Dendritic cell treated with granulocyte-macrophage colony-stimulating factor and Interleukin-4, amounts not matched to agents 40 ng/mL and 50 ng/mL, for 4 days (primary cell): ENCODE measurements around the gene HIRIP3.
"Not testable (repeated sequence)": the region's sequence is repeated elsewhere in the genome, so short reads cannot be mapped to it uniquely, and the experiment has no call there.

Experiments used
- H3K27ac Mint-ChIP-seq: one replicate; pipeline ENCODE4 v1.8.0; 2022; ENCODE audit warnings: mild to moderate bottlenecking, mixed read lengths
- H3K27me3 Mint-ChIP-seq: one replicate; pipeline ENCODE4 v1.8.0; 2022; ENCODE audit warnings: mild to moderate bottlenecking, mixed read lengths
- H3K36me3 Mint-ChIP-seq: one replicate; pipeline ENCODE4 v1.8.0; 2022; ENCODE audit warnings: low read depth, mixed read lengths
- H3K4me1 Mint-ChIP-seq: one replicate; pipeline ENCODE4 v1.8.0; 2022; ENCODE audit warnings: low read depth, mixed read lengths
- H3K4me3 Mint-ChIP-seq: one replicate; pipeline ENCODE4 v1.8.0; 2022; ENCODE audit warnings: mild to moderate bottlenecking, moderate library complexity, mixed read lengths
- H3K9me3 Mint-ChIP-seq: one replicate; pipeline ENCODE4 v1.8.0; 2022; ENCODE audit warnings: mixed read lengths
- intact Hi-C: fragments of 100-400 bp; cut with micrococcal nuclease; formaldehyde crosslinking; loops from one replicate; pipeline ENCODE4 v1.15.0; 2022

HIRIP3 gene

DNA sequence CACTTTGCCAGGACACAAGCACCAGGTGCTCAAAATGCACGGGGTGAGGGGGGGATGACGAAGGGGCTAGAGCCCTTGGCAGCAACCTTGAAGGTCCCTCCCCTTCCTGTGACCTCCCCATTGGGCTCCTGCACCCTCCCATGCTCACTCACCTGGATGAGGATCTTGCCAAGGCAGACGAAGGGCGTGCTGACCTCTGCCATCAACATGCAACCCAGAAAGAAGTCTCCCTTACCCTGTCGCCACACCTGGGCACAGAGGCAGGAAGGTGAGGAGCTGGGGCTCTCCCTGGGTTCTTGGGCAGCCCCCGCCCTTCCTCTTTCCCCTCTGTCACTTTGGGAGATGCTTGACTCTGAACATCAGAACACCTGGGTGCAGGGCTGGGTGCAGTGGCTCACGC, 30.2 kb upstream of the HIRIP3 start:
- Mint-ChIP-seq H3K4me3 (no peak overlapping the region), H3K9me3 (no peaks in the 10 kb centered on the region), H3K27ac (no peak overlapping the region), H3K4me1 (peaks cover 21% of the 10 kb centered on the region), H3K27me3 (peaks cover 60% of the 10 kb centered on the region), H3K36me3 (no peaks in the 10 kb centered on the region)
- intact Hi-C loops: no loop called here

GRCh38 chr16:30025156-30025555, 29.7 kb upstream of the HIRIP3 start:
- no peaks in the 10 kb centered on the region for H3K36me3 Mint-ChIP-seq
- no peak overlapping the region for H3K27ac Mint-ChIP-seq
- no peaks in the 10 kb centered on the region for H3K9me3 Mint-ChIP-seq
- H3K27me3 Mint-ChIP-seq: peaks cover 55% of the 10 kb centered on the region
- intact Hi-C loops: no loop called here
- H3K4me1 Mint-ChIP-seq: peaks cover 24% of the 10 kb centered on the region
- no peak overlapping the region for H3K4me3 Mint-ChIP-seq

DNA sequence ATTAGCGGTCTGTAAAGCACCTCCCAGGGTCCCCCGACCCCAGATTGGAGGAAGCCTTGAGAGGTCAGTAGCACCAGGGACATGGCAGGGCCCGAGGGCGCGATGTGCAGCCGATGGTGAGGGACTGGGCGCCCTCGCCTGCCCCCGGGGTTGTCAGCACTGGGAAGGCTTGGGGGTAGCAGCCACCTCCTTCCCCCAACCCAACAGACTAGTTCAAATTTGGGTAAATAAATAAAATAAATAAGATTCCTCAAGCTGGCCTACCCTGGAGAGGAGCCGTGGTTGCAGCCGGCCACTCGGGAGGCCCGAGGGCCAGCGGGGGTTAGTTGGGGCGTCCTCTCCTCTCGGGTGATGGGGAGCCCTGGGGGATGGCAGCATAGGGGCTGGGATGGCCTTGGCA, 29.0 kb upstream of the HIRIP3 start:
- Mint-ChIP-seq H3K27me3 (peaks cover 48% of the 10 kb centered on the region), H3K36me3 (no peaks in the 10 kb centered on the region), H3K27ac (no peak overlapping the region), H3K4me3 (no peak overlapping the region), H3K9me3 (no peaks in the 10 kb centered on the region), H3K4me1 (peaks cover 24% of the 10 kb centered on the region)
- intact Hi-C loops: no loop called here

DNA sequence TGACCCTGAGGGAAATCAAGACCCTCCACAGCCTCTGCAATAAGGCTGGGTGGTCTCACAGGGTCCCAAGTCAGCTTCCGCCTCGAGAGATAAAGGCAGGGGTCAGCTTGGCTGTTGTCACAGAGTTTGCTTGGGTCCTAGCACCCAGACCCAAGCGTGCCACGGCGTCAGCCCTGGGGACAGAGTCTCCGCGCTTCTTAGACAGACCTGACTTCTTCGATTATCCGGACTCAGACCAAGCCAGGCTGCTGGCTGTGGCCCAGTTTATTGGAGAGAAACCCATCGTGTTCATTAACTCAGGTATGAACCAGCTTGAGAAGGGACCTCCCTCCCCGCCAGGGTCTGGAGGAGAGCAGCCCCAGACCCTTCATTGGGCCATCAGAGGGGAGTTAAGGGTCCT, 28.2 kb upstream of the HIRIP3 start:
- Mint-ChIP-seq H3K9me3 (no peaks in the 10 kb centered on the region), H3K27ac (no peak overlapping the region), H3K36me3 (no peaks in the 10 kb centered on the region), H3K4me3 (no peak overlapping the region), H3K4me1 (peaks cover 24% of the 10 kb centered on the region), H3K27me3 (peaks cover 40% of the 10 kb centered on the region)
- intact Hi-C loops: no loop called here

DNA sequence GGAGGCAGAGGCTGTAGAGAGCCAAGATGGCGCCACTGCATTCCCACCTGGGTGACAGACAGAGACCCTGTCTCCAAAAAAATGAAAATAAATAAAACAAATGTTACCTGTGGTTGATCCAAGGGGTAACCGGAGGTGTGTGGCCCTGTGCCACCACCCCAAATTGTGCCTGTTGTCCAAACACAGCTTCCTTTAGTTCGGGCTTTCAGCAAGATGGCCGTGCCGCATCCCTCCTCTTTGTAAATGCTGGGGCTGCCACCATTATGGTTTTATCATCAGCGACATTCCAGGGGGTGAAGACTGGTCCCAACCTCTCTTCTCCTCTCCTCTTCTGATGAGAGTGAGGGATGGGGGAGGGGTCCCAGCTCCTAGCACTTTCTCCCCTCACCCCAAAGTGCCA, 27.5 kb upstream of the HIRIP3 start, which contains the start of gene C16orf92:
Gene C16orf92, plus strand, starts transcription at position 312 of the 400 bp plus-strand sequence. CDS start 143 bp downstream, outside the sequence.
- H3K36me3 Mint-ChIP-seq: no peaks in the 10 kb centered on the region
- peaks cover 33% of the 10 kb centered on the region for H3K27me3 Mint-ChIP-seq
- H3K4me3 Mint-ChIP-seq: no peak within 1 kb of the TSS
- intact Hi-C loops: no loop called here
- no peaks in the 10 kb centered on the region for H3K9me3 Mint-ChIP-seq
- H3K27ac Mint-ChIP-seq: no peak within 1 kb of the TSS
- peaks cover 21% of the 10 kb centered on the region for H3K4me1 Mint-ChIP-seq

DNA sequence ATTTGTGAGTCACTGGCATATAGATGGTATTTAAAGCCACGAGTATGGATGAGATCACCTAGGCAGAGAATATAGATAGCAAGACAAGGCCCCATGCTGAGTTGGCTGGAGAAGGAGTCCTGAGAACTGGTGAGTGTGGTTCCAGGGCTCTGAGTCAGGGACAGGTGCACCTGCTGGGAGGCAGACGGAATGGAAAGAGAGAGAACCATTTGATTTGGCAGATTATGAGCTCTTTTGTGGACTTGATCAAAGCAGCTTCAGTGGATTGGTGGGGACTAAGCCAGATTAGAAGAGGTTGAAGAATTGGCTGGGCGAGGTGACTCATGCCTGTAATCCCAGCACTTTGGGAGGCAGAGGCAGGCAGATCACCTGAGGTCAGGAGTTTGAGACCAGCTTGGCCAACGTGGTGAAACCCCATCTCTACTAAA, 23.3 kb upstream of the HIRIP3 start:
- no peak overlapping the region for H3K27ac Mint-ChIP-seq
- H3K9me3 Mint-ChIP-seq: no peaks in the 10 kb centered on the region
- H3K36me3 Mint-ChIP-seq: no peaks in the 10 kb centered on the region
- H3K4me3 Mint-ChIP-seq: no peak overlapping the region
- peaks cover 19% of the 10 kb centered on the region for H3K27me3 Mint-ChIP-seq
- H3K4me1 Mint-ChIP-seq: peaks cover 17% of the 10 kb centered on the region
- intact Hi-C loops: no loop called here

- H3K27ac Mint-ChIP-seq, H3K4me3 Mint-ChIP-seq, H3K36me3 Mint-ChIP-seq, H3K9me3 Mint-ChIP-seq, intact Hi-C loops: not testable (repeated sequence)
- peaks cover 19% of the 10 kb centered on the region for H3K27me3 Mint-ChIP-seq
- H3K4me1 Mint-ChIP-seq: peaks cover 17% of the 10 kb centered on the region
Observed at GRCh38 chr16:30017937-30018336, 22.5 kb upstream of the HIRIP3 start.

GRCh38 chr16:30017277-30017656, 21.9 kb upstream of the HIRIP3 start:
- intact Hi-C loops: no loop called here
- no peaks in the 10 kb centered on the region for H3K36me3 Mint-ChIP-seq
- H3K4me1 Mint-ChIP-seq: peaks cover 17% of the 10 kb centered on the region
- peaks cover 26% of the 10 kb centered on the region for H3K27me3 Mint-ChIP-seq
- H3K27ac Mint-ChIP-seq: no peak overlapping the region
- no peak overlapping the region for H3K4me3 Mint-ChIP-seq
- no peaks in the 10 kb centered on the region for H3K9me3 Mint-ChIP-seq

- Mint-ChIP-seq H3K9me3 (no peaks in the 10 kb centered on the region), H3K27ac (no peak overlapping the region), H3K4me3 (no peak overlapping the region), H3K36me3 (no peaks in the 10 kb centered on the region), H3K27me3 (peaks cover 31% of the 10 kb centered on the region), H3K4me1 (peaks cover 20% of the 10 kb centered on the region)
- intact Hi-C loops: no loop called here
Observed at GRCh38 chr16:30016555-30017276, 21.3 kb upstream of the HIRIP3 start.

DNA sequence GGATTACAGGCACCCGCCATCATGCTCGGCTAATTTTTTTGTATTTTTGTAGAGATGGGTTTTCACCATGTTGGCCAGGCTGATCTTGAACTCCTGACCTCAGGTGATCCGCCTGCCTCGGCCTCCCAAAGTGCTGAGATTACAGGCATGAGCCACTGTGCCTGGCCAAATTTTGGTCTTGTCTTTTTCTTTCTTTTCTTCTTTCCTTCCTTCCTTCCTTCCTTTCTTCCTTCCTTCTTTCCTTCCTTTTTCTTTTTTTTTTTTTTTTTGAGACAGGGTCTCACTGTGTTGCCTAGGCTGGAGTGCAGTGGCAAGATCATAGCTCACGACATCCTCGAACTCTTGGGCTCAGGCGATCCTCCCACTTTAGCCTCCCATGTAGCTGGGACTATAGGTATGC, 20.0 kb upstream of the HIRIP3 start:
- H3K27me3 Mint-ChIP-seq: peaks cover 41% of the 10 kb centered on the region
- H3K36me3 Mint-ChIP-seq, H3K4me3 Mint-ChIP-seq, H3K27ac Mint-ChIP-seq, intact Hi-C loops, H3K9me3 Mint-ChIP-seq: not testable (repeated sequence)
- peaks cover 14% of the 10 kb centered on the region for H3K4me1 Mint-ChIP-seq

DNA sequence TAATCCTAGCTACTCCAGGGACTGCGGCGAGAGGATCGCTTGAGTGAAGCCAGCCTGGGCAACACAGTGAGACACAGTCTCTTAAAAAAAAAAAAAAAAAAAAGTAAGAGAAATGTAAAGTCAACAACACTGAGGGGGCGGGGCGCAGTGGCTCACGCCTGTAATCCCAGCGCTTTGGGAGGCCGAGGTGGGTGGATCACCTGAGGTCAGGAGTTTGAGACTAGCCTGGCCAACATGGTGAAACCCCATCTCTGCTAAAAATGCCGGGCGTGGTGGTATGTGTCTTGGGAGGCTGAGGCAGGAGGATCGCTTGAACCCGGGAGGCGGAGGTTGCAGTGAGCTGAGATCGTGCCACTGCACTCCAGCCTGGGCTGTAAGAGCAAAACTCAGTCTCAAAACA, 17.2 kb upstream of the HIRIP3 start:
- not testable (repeated sequence) for H3K27ac Mint-ChIP-seq

GRCh38 chr16:30011714-30012504, 16.5 kb upstream of the HIRIP3 start:
- Mint-ChIP-seq H3K4me3 (peak overlapping the region; percentile 55), H3K27me3 (peaks cover 68% of the 10 kb centered on the region), H3K4me1 (peaks cover 15% of the 10 kb centered on the region), H3K9me3 (no peaks in the 10 kb centered on the region), H3K36me3 (no peaks in the 10 kb centered on the region), H3K27ac (no peak overlapping the region)
- intact Hi-C loops: no loop called here

More for the DNA sequence above, 17.2 kb upstream of the HIRIP3 start:
- Mint-ChIP-seq H3K27me3 (peaks cover 67% of the 10 kb centered on the region), H3K4me1 (peaks cover 15% of the 10 kb centered on the region)
- H3K36me3 Mint-ChIP-seq, H3K9me3 Mint-ChIP-seq, H3K4me3 Mint-ChIP-seq, intact Hi-C loops: not testable (repeated sequence)

GRCh38 chr16:30010844-30011713, 15.7 kb upstream of the HIRIP3 start, which contains the start of gene DOC2A:
Gene DOC2A, minus strand, starts transcription at chr16:30011027. Its CDS starts 805 bp downstream, at chr16:30010222.
- Mint-ChIP-seq H3K9me3 (no peaks in the 10 kb centered on the region), H3K4me3 (peak within 1 kb of the TSS; percentile 63), H3K27me3 (peaks cover 65% of the 10 kb centered on the region), H3K4me1 (peaks cover 15% of the 10 kb centered on the region), H3K27ac (no peak within 1 kb of the TSS), H3K36me3 (peaks cover 6% of the 10 kb centered on the region)
- intact Hi-C loops: no loop called here
